ENCODE data around the gene RPL29. TPM values are rescaled to one million over a fixed set of nuclear protein-coding genes. Genes with fewer than 3 reads are reported as not detected.

Gene RPL29
- total and polyA plus RNA-seq, 2 donors (not counting 3 experiments of a cell fraction or from before 2014, with no cell fraction given), result 1,236 to 2,177 TPM

- no peak for DNase-seq (ENCODE audit: low read depth, low spot score)
- Histone ChIP-seq H3K27ac (ENCODE audit: insufficient read depth, low read depth, low read length) (no peak overlapping the region), H3K27me3 (ENCODE audit: control insufficient read depth in 2 of 2, insufficient read depth in 2 of 2, low read length in 2 of 2) (no peaks in the 10 kb centered on the region), H3K4me2 (ENCODE audit: insufficient read depth, low read length) (no peak overlapping the region), H3K9ac (replicated peaks; ENCODE audit: extremely low read depth, insufficient read depth, low read length) (no peak overlapping the region), H3K4me1 (ENCODE audit: control insufficient read depth, extremely low read depth, insufficient read depth, low read length) (peaks cover 21% of the 10 kb centered on the region), H4K20me1 (replicated peaks; ENCODE audit: control insufficient read depth, extremely low read depth, insufficient read depth, low read length) (no peaks in the 10 kb centered on the region), H3K79me2 (ENCODE audit: control insufficient read depth, insufficient read depth, low read length) (peaks cover 12% of the 10 kb centered on the region), H3K9me1 (replicated peaks; ENCODE audit: control insufficient read depth, extremely low read depth, insufficient read depth, low read length) (no peaks in the 10 kb centered on the region), H3K9me3 (replicated peaks; ENCODE audit: control insufficient read depth, insufficient read depth, low read length) (no peaks in the 10 kb centered on the region), H3K36me3 (ENCODE audit: control insufficient read depth in 2 of 2, extremely low read depth in 1 of 2, insufficient read depth in 2 of 2, low read length in 2 of 2) (no peaks in the 10 kb centered on the region), H3K4me3 (replicated peaks in 1 of 3; ENCODE audit: insufficient read depth in 1 of 3, low read depth in 1 of 3, low read length in 3 of 3) (no peak overlapping the region), H2AFZ (ENCODE audit: low read depth, low read length) (no peak overlapping the region)
- intact Hi-C loops (cut with micrococcal nuclease), result loop anchor here (10.0 kb wide), 1 partner anchor 560 kb away; the partner anchor contains the start of gene MANF
- BruUV-seq (replicated peaks), result no TSS peak
- POLR2A ChIA-PET, result interaction anchor here (0.5 kb wide), 1 partner anchor 48 kb away, joined by 3 read pairs; no protein-coding TSS in a partner anchor
- FAIRE-seq, result no peak
- TF ChIP-seq MAX (IDR thresholded peaks at IDR 0.05; ENCODE audit: insufficient read depth, insufficient read length) (no peak), FOS (IDR thresholded peaks at IDR 0.05; ENCODE audit: borderline replicate concordance, insufficient read depth, low read length) (no peak), CTCF (IDR thresholded peaks at IDR 0.05; ENCODE audit: extremely low read depth in 1 of 2, insufficient read depth in 1 of 2, low read depth in 1 of 2, low read length in 2 of 2) (no peak), EZH2 (IDR thresholded peaks at IDR 0.05; ENCODE audit: borderline replicate concordance, low read depth, low read length, severe bottlenecking) (no peak), GATA2 (IDR thresholded peaks at IDR 0.05; ENCODE audit: insufficient read depth, insufficient read length, low read depth, low read length) (no peak), JUN (IDR thresholded peaks at IDR 0.05; ENCODE audit: borderline replicate concordance, insufficient read depth, insufficient read length, low read depth) (no peak), MYC (IDR thresholded peaks at IDR 0.05; ENCODE audit: low read depth, low read length) (no peak), POLR2A (IDR thresholded peaks at IDR 0.05; ENCODE audit: low read depth, low read length) (no peak), POLR2AphosphoS5 (IDR thresholded peaks at IDR 0.05; ENCODE audit: insufficient read depth, low read depth, low read length) (no peak)
- dilution Hi-C loops (cut with MboI; ENCODE audit: extremely low pct_ligation_motif_present, low sequenced_read_pairs), result no loop called here
- CTCF ChIA-PET, result no interaction called here
Observed at GRCh38 chr3:51945031-51945840, 50.5 kb downstream of the RPL29 start.

All from endothelial cell of umbilical vein (primary cell).